CD4-positive, alpha-beta T cell treated with Interleukin-17A for 1 hour (primary cell): Measurements from ENCODE around the gene SMDT1.
A peak's percentile ranks its signal among the peaks of the same experiment; 100 is the strongest.
"Not testable (repeated sequence)": the region's sequence is repeated elsewhere in the genome, so short reads cannot be mapped to it uniquely, and the experiment has no call there.

Source experiments
- DNase-seq: peaks from one replicate; pipeline ENCODE4 v3.0.0-alpha.2; 2020

SMDT1 gene

DNA sequence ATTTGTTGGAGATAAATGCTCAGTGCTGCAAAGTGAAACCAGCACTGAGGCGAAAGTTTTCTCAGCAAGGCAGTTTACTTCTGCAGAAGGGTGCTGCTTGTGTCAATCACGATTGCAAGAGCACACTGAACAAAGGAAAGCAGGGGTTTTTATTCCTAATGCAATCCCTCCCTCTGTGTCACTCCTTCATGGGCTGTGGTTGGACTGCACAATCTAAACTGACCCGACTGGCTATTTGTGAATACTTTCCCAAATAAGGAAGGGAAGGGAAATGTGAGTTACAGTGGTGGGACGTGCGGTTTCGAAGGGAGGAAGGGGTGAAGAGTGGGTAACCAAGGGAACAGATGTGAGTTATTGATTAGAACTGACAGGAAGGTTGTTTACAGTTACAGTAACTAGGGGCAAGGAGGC, 35.9 kb downstream of the SMDT1 start:
- not testable (repeated sequence) for DNase-seq

GRCh38 chr22:42116848-42117424, 37.4 kb downstream of the SMDT1 start:
- DNase-seq, result no peak

- peak; percentile 63 for DNase-seq
These were observed 40.9 kb downstream of the SMDT1 start for GRCh38 chr22:42120231-42121021.

DNA sequence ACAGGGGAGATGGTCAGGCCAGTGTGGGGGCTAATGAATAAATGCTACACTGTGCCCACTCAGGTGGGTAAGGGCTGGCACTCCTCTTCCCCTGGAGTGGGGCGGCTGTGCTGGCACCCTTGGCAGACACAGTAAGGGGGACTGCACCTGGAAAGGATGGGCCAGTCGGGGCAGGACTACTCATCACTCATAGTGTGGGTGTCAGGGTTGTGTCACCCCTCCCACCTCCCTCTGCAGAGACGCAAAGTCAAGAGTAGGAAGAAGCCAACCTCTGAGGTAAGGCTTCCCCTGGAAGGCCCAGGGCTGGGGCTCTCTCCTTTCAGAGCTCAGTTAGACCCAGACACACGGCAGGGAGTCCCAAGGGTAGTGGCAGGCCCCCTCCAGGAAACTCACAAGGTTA, 44.0 kb downstream of the SMDT1 start:
- not testable (repeated sequence) for DNase-seq

DNA sequence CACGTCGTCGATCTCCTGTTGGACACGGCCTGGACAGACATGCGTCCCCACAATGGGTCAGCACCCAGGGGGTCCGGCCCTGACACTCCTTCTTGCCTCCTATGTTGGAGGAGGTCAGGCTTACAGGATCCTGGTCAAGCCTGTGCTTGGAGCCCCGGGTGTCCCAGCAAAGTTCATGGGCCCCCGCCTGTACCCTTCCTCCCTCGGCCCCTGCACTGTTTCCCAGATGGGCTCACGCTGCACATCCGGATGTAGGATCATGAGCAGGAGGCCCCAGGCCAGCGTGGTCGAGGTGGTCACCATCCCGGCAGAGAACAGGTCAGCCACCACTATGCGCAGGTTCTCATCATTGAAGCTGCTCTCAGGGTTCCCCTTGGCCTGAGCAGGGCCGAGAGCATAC, 48.1 kb downstream of the SMDT1 start:
- no peak for DNase-seq

GRCh38 chr22:42128007-42128406, 48.5 kb downstream of the SMDT1 start:
- DNase-seq, result not testable (repeated sequence)

- DNase-seq, result not testable (repeated sequence)
These were observed 49.5 kb downstream of the SMDT1 start for GRCh38 chr22:42128776-42129694.

DNA sequence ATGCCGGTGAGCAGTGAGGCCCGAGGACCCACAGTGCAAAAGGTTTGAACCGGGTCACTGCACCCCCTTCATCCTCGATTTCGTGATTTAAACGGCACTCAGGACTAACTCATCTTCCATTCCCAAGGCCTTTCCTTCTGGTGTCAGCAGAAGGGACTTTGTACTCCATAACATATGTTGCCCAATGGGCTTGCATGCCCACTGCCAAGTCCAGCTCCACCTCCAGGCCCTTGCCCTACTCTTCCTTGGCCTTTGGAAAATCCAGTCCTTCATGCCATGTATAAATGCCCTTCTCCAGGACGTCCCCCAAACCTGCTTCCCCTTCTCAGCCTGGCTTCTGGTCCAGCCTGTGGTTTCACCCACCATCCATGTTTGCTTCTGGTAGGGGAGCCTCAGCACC, 50.7 kb downstream of the SMDT1 start:
- not testable (repeated sequence) for DNase-seq

DNA sequence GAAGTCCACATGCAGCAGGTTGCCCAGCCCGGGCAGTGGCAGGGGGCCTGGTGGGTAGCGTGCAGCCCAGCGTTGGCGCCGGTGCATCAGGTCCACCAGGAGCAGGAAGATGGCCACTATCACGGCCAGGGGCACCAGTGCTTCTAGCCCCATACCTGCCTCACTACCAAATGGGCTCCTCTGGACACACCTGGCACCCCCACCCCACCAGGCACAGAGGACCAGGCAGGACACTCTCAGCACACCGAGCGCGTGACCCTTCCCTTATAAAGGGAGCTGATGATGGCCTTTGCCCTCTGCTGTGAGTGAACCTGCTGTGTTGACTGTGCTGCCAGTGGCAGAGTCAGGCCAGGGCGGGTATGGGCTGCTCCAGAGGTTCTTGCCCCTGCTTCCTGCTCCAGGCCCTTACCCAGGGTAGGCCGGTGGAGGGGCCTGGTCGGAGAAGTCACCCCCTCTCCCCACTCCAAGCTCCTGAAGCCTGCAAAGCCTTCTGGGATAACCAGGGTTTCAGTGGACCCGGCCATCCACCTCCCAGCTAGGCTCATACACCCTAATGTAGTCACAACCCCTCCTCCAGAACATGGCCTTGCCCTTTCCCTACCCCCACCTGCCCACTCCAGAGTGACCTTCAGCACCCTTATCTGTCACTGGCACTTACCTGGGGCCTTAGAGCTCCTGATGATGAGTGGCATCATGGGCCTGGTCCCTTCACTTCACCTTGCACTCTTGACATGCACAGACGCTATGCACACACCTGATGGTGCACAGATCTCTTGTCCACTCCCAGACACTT, 51.3 kb downstream of the SMDT1 start, which contains the start of gene CYP2D6:
CYP2D6 (minus strand) TSS at position 172 of the 793 bp plus-strand sequence; CDS start at position 153, 19 bp downstream.
- DNase-seq, result not testable (repeated sequence)

- DNase-seq, result no peak
These were observed 52.1 kb downstream of the SMDT1 start for GRCh38 chr22:42131562-42131961.

GRCh38 chr22:42132457-42132856, 53.0 kb downstream of the SMDT1 start:
- DNase-seq, result no peak
